ENCODE measurements around the gene CCDC9. TPM values are rescaled to one million over a fixed set of nuclear protein-coding genes. Genes with fewer than 3 reads are reported as not detected.

The CCDC9 gene
- total and polyA plus RNA-seq, 2 of the 8 experiments (the other 6 are each of a cell fraction or from before 2014, with no cell fraction given): 3.7 to 29.8 TPM

GRCh38 chr19:47226426-47227351 lies 29.6 kb upstream of the CCDC9 start (continued):
- peak; percentile 47 to 60; a peak in 2 of 3 replicates for TF ChIP-seq POLR2A (IDR thresholded peaks at IDR 0.05; ENCODE audit: control extremely low read depth in 1 of 2, low read depth in 2 of 2, low read length in 2 of 2)
- TF ChIP-seq SAP30 (IDR thresholded peaks at IDR 0.05; ENCODE audit: insufficient read depth, insufficient replicate concordance, low read length): no peak
- TF ChIP-seq CHD1 (IDR thresholded peaks at IDR 0.05; ENCODE audit: low read depth, low read length): no peak
- no peak for TF ChIP-seq JUND (IDR thresholded peaks at IDR 0.05; ENCODE audit: low read length)
- no peak for TF ChIP-seq RNF2 (IDR thresholded peaks at IDR 0.05; ENCODE audit: borderline replicate concordance, low read depth, low read length, missing control alignments, poor library complexity, severe bottlenecking)
- 0 out of 2 replicates have a peak, but pooled peaks have one; percentile 8 for TF ChIP-seq MAX (IDR thresholded peaks at IDR 0.05)
- no peak for TF ChIP-seq ASH2L (IDR thresholded peaks at IDR 0.05; ENCODE audit: low read length)
- TF ChIP-seq EGR1 (IDR thresholded peaks at IDR 0.05; ENCODE audit: borderline replicate concordance, low read depth, low read length): no peak
- no peak for TF ChIP-seq SP2 (IDR thresholded peaks at IDR 0.05; ENCODE audit: low read length)
- TF ChIP-seq RFX5 (IDR thresholded peaks at IDR 0.05; ENCODE audit: borderline replicate concordance, low read depth, low read length): no peak
- TF ChIP-seq JUN (IDR thresholded peaks at IDR 0.05; ENCODE audit: low read depth, low read length): no peak
- peak; percentile 11 for TF ChIP-seq TAF7 (optimal IDR thresholded peaks at IDR 0.05; ENCODE audit: borderline replicate concordance, low read depth, low read length)
- TF ChIP-seq TBP (IDR thresholded peaks at IDR 0.05; ENCODE audit: low read depth, low read length): no peak
- TF ChIP-seq RAD21 (IDR thresholded peaks at IDR 0.05 in 1 of 2, conservative IDR thresholded peaks at IDR 0.05 in 1 of 2; ENCODE audit: low read depth in 2 of 2, low read length in 2 of 2): no peak
- TF ChIP-seq FOSL1 (IDR thresholded peaks at IDR 0.05; ENCODE audit: insufficient read depth, low read depth, low read length): no peak
- TF ChIP-seq BRCA1 (IDR thresholded peaks at IDR 0.05; ENCODE audit: low read depth, low read length): no peak

Data from H1 (cell line).